ENCODE measurements around the gene DIPK1A. TPM values are rescaled to one million over a fixed set of nuclear protein-coding genes. Genes with fewer than 3 reads are reported as not detected.
A peak's percentile ranks its signal among the peaks of the same experiment; 100 is the strongest.
"Not testable (repeated sequence)": the region's sequence is repeated elsewhere in the genome, so short reads cannot be mapped to it uniquely, and the experiment has no call there.

The DIPK1A gene
- total and polyA plus RNA-seq, 11 donors = 2.8 to 11.6 (median 6.2) TPM

- H3K27ac ChIP-seq = no peak overlapping the region
- no peak overlapping the region for H3K4me3 ChIP-seq
- intact Hi-C loops (cut with DNase I) = no loop called here
- H3K36me3 ChIP-seq = no peaks in the 10 kb centered on the region
- no peaks in the 10 kb centered on the region for H3K27me3 ChIP-seq
- WGBS, 4 donors = 96 to 100% (median 97%) methylated on average over 3 of the region's 3 CpGs; no CpG with 5 or more reads in 1 of the 4 donors
- H3K4me1 ChIP-seq = no peaks in the 10 kb centered on the region
- TF ChIP-seq, protein P1, sequence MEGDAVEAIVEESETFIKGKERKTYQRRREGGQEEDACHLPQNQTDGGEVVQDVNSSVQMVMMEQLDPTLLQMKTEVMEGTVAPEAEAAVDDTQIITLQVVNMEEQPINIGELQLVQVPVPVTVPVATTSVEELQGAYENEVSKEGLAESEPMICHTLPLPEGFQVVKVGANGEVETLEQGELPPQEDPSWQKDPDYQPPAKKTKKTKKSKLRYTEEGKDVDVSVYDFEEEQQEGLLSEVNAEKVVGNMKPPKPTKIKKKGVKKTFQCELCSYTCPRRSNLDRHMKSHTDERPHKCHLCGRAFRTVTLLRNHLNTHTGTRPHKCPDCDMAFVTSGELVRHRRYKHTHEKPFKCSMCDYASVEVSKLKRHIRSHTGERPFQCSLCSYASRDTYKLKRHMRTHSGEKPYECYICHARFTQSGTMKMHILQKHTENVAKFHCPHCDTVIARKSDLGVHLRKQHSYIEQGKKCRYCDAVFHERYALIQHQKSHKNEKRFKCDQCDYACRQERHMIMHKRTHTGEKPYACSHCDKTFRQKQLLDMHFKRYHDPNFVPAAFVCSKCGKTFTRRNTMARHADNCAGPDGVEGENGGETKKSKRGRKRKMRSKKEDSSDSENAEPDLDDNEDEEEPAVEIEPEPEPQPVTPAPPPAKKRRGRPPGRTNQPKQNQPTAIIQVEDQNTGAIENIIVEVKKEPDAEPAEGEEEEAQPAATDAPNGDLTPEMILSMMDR (IDR thresholded peaks at IDR 0.05) = no peak
- TF ChIP-seq POLR2A (IDR thresholded peaks at IDR 0.05) = no peak
- peaks cover 0 to 27% (median 6%) of the 10 kb centered on the region in 12 donors for H3K9me3 ChIP-seq
- DNase-seq (no peak), ATAC-seq (peak in 1 of 4 donors; percentile 13)
These were observed 59.4 kb downstream of the DIPK1A start for GRCh38 chr1:92901699-92902405.

DNA sequence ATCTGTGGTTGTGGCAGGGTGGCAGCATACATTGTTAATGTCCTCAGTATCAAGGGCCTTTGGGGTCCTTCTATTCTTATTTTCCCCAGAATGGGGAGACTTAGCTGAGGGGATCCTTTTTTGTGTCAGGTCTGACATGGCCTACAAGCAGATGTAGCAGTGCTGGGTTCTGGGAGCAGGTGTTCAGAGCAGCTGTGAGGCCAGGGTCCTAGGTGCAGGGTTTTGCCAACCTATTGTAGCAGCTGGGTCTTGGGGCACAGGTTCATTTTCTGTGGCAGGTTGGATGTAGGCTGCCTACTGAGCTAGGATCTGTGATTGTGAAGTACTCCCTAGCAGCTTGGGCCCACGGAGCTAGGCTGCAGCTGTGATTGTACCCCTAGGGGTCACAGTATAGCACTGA lies 60.1 kb downstream of the DIPK1A start:
- 92 to 96% (median 95%) methylated on average over 1 of the region's 1 CpG; no CpG with 5 or more reads in 1 of the 4 donors for WGBS, 4 donors
- intact Hi-C loops (cut with DNase I) = no loop called here
- Histone ChIP-seq H3K27me3 (no peaks in the 10 kb centered on the region), H3K4me1 (no peaks in the 10 kb centered on the region), H3K9me3 (peaks cover 0 to 26% (median 6%) of the 10 kb centered on the region in 12 donors), H3K4me3 (no peak overlapping the region), H3K36me3 (no peaks in the 10 kb centered on the region), H3K27ac (no peak overlapping the region)
- DNase-seq (no peak), ATAC-seq (no peak)
- TF ChIP-seq, protein P1 (IDR thresholded peaks at IDR 0.05) = no peak
- no peak for TF ChIP-seq POLR2A (IDR thresholded peaks at IDR 0.05)

- H3K36me3 ChIP-seq = no peaks in the 10 kb centered on the region
- H3K4me1 ChIP-seq = no peaks in the 10 kb centered on the region
- no peaks in the 10 kb centered on the region for H3K27me3 ChIP-seq
- no peak overlapping the region for H3K4me3 ChIP-seq
- DNase-seq (no peak), ATAC-seq (no peak)
- intact Hi-C loops (cut with DNase I) = no loop called here
- H3K27ac ChIP-seq = no peak overlapping the region
- TF ChIP-seq, protein P1 (IDR thresholded peaks at IDR 0.05) = no peak
- no peak for TF ChIP-seq POLR2A (IDR thresholded peaks at IDR 0.05)
- H3K9me3 ChIP-seq = peaks cover 0 to 20% (median 3%) of the 10 kb centered on the region in 12 donors
These were observed 60.7 kb downstream of the DIPK1A start for GRCh38 chr1:92900539-92900938.

DNA sequence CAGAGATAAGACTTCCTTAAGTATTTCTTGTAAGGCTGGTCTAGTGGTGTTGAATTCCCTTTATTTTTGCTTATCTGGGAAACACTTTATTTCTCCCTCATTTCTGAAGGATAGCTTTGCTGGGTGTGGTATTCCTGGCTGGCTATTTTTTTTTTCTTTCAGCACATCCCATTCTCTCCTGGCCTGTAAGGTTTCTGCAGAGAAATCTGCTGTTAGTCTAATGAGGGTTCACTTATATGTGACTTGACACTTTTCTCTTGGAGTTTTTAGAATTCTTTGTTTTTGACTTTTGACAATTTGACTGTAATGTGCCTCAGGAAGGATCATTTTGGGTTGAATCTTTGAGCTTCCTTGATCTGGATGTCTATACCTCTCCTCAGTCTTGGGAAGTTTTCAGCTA lies 61.5 kb downstream of the DIPK1A start:
- Histone ChIP-seq H3K4me1 (no peaks in the 10 kb centered on the region), H3K27me3 (no peaks in the 10 kb centered on the region), H3K9me3 (peaks cover 0 to 18% (median 3%) of the 10 kb centered on the region in 12 donors), H3K4me3 (no peak overlapping the region), H3K36me3 (no peaks in the 10 kb centered on the region), H3K27ac (no peak overlapping the region)
- intact Hi-C loops (cut with DNase I) = no loop called here
- DNase-seq (no peak), ATAC-seq (no peak)
- TF ChIP-seq, protein P1 (IDR thresholded peaks at IDR 0.05) = no peak
- TF ChIP-seq POLR2A (IDR thresholded peaks at IDR 0.05) = no peak

- H3K27ac ChIP-seq; DNase-seq; H3K4me3 ChIP-seq; intact Hi-C loops (cut with DNase I); H3K27me3 ChIP-seq; ATAC-seq; H3K4me1 ChIP-seq; H3K36me3 ChIP-seq: not testable (repeated sequence)
- WGBS, 4 donors = 63 to 91% (median 86%) methylated on average over 2 of the region's 2 CpGs
- H3K9me3 ChIP-seq = peaks cover 0 to 18% (median 3%) of the 10 kb centered on the region in 12 donors
These were observed 63.2 kb downstream of the DIPK1A start for GRCh38 chr1:92898053-92898452.
